NCI-H82 treated with DMSO at 0.1 percent for 48 hours (cell line): Measurements from ENCODE around the gene CCDC192.

Experiments used
- DNase-seq: peaks from one replicate; lab custom pipeline; 2025; ENCODE audit not compliant: unreplicated experiment; lab: John Stamatoyannopoulos, UW

CCDC192 gene

DNA sequence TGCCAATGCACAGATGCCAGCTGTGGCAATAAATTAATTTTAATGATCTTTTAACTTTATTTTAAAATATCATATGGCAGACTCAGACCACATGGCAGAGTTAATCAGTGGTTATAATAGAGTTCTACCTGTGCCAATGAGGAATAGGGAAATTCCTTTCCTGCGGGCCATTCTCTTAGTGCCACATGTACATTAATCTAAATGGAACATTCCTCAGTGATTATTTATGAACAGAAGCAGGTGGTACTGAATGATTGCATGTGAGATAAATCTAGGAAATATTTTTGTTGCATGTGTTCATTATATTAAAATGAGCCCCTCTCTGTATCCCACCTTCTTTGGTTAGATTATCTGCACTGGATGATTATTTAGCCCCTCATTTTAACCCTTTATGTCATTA, 102.3 kb downstream of the CCDC192 start:
- no peak for DNase-seq

DNA sequence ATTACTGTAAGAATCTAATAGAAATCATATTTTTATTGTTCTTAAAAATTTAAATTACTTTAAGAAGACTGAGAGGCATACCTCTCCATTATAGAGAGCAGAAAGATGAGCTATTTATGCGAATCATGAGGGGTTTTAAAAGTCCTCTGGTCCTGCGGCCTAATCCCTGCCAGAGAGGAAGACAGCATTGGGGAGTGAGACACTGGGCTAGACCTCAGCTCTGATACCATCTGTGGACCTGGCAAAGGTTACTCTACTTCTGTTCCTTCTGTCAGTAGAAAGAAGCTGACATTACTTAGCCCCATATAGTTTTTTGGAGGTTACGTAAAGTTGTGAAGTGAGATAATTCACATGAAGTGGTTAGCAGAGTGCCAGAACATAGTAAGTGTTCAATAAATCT, 103.6 kb downstream of the CCDC192 start:
- DNase-seq, result no peak

DNA sequence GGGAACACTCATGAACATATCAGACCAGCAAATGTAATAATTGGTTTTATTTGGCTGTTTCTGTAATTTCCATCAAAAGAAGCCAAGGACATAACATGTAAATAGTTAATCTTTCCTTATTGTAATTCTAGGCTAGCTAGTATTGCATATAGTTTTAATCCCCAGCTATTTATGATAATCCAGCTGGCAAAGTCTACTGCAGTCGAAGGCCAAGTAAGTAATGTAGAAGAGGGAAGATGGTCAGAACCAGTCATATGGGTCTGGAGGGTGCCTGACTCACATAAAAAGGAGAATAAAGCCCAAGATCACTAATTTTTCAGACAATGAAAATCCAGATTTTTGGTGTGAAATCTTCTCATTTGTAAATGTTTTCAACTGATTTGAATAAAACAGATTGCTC, 106.3 kb downstream of the CCDC192 start:
- no peak for DNase-seq

DNA sequence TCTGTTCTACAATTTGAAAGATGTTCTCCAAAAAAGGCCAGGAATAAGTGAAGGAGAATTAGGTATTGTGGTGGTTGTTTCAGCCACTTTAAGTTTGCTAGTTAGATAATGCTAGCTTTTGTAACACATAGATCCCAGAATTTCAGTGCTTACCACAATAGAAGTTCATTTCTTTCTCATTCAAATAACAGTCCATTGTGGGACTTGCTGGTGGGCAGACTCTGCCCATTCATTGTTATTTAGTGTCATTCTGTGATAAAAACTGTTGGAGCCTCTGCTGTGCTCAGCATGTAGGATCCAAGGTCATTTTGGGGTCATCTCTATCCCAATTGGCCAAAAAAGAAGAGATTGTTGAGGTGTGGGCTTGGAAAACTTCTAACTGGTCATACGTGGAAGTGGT, 106.8 kb downstream of the CCDC192 start:
- no peak for DNase-seq

DNA sequence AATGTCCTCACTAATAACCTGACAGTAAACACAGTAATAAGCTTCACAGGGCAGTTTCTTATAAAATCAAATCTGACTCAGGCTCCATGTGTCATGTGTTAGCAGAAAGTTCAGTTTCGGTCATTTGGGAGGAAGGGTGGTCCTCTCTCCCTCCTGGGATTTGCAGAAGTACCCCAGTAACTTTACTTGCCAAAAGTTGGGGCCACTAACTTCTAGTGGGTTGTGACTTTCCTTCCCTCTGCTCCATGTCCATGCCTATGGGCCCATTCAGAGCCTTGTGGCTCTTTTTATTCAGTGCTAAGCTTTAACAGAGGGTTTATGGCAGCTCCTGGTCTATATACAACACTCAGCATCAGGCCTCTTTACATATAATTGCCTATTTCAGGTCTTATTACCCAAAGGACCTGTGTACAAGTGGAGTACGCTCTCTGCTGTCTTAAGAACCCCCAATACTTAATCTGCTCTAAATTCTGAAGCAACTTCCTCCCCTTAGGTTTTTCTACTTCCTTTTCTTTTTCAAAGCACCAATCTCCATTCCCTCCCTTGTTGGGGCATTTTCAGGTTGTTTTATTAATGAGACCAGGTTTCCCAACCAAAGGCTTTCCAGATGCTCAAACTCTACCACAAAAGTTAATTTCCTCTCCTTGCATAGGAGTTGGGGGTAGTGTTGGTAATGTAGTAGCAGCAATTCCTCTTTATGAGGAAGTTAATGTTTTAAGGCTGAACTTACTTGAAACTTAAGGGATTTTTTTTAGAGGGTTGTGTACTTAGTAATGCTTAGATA, 107.7 kb downstream of the CCDC192 start:
- no peak for DNase-seq

DNA sequence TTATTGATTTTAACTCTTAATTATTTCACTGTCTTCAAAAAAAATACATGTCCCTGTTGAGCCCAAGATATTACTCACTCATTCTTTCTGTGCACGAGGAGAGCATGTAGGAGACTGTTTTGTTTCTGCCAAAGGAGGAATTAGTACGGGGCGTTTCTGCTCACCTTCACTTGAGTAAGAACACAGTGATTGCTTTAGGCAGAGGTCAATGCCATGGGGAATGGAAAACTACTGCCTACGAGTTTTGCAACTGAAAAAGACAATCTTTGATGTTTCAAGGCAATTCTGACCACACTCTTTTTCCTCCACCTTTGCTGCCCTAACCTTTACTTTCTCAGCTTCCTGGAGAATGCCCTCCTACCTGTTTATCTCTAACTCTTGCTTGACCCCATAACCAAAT, 109.4 kb downstream of the CCDC192 start:
- no peak for DNase-seq

DNA sequence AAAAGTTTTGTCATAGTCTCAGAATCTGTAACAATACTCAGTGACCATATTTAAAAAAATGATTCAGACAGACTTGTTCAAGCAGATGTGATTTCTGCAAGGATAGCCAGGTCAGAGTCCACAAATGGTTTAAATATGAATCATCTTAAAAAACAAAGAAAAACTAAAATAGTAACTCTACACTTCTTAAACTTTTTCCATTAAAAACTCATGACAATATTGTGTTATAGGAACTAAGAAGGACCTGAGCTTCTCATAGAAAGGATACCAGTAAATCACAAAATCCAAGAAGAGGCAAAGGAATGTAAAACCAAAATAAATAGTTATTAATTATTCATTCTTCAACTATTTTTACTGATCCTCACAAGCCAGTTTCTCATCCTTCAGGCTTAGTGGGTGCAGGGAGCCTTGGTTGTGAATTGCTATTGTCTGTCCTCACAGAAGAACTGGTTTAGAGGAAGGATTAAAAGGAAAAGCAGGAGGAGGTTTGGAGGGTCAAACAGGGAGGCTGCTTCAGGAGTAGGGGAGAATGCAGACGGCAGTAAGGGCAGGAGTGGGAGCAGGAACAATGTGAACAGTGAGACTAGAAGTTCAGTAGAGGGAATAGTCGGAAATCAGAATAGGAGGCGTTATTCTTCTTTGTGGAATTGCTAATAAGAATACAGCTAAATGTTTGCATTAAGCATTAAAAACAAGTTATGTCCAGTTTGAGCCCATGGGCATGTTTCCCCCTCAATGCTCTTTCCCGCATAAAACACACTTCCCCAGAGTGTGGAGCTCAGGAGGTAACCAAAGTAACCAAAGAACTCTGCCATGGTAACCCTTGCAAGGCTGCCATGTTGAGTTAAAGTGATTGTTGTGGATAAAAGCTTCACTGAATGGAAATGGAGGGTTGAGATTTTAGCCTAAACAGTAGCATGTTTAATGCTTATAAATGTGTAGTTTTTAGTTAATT, 110.7 kb downstream of the CCDC192 start:
- DNase-seq, result no peak

DNA sequence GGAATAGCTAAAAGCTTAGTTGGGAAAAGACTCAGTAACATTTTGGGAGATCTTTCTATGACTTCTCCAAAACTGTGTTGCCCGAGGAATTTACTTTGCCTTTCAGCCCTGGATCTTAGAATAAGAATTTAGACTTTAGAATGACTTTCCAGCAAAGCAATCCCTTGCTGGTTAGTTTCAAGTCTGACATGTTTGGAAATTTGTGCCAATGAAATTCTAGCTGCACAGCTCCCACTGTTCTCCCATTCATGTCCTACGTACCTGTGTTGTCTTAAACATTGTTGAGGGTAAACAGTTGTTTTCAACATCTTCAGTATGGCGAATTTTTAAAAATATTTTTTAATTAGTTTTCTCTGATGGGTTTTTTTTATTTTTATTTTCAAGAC, 111.4 kb downstream of the CCDC192 start:
- no peak for DNase-seq

DNA sequence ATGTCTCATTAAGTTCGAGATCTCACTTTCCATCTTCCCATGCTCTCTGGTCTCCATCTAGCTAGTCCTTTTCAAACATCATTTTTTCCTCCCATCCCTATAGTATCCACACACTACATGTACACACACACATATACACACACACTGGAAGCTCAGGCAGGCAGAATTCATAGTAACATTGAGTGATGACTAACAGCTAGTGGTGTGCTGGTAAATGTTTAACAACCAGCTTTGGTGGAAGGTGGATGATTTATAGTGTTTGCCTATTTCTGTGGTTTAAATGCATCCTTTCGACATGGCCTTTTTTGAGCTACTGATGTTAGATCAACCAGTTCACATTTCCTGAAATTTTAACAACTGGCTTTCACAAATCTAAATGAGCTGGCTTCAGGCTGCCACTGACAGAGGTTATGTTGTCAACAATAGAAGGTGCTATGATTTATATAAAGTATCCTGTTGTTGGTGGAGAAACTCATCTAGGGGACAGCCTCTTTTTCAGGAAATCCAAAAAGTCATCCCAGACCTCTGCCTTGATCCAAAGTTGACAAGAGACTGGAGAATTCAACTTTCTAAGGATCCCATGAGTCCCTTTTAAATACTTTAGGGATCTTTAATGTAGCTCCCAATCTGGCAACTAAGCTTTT, 117.8 kb downstream of the CCDC192 start:
- no peak for DNase-seq

DNA sequence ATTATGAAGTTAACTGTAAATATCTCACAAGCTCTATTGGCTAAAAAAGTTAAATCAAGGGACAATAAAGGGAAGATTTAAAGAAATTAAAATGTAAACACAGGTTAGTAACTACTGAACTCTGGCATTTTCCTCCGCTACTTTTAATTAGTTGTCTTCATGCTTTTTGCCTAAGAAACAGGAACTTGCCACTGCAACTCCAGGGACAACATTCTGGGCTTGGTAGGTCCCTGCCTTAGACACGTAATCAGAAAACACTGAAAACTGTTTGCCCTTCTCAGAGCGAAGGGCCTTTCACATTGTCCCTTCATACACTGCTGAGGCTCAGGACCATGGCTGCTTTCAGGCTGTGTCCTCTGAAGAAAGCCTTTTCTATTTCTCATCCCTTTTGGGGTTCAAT, 118.7 kb downstream of the CCDC192 start:
- DNase-seq, result no peak

DNA sequence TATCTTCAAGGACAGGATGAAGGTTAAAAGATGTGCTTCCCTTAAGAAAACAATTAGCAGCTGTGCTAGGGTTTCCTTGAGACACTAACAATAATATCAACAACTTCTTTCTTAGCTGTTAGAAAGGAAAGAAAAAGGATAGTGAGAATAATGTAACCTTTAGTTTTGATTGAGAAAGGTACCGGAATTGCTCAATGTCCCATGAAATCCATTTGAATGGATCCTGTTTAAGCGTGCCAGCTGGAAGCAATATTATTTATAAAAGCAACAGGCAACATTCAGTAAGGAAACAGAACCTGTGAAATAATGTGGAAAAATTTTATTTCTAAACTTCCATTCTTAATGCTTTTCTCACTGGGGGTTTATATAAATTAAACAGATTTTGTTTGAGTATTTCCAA, 120.9 kb downstream of the CCDC192 start:
- DNase-seq, result no peak

DNA sequence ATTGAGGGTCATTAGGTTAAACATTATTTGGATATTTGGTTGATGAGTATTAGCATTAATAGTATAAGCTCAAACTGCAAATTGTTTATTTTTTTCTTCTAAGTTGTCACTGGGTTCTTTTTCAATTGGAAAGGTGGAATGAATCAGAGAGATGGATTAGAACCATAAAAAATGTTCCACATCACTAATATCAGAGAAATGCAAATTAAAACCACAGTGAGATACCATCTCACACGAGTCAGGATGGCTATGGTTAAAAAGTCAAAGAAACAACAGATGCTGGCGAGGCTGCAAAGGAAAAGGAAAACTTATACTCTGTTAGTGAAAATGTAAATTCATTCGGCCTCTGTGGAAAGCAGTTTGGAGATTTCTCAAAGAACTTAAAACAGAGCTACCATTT, 122.8 kb downstream of the CCDC192 start:
- no peak for DNase-seq

DNA sequence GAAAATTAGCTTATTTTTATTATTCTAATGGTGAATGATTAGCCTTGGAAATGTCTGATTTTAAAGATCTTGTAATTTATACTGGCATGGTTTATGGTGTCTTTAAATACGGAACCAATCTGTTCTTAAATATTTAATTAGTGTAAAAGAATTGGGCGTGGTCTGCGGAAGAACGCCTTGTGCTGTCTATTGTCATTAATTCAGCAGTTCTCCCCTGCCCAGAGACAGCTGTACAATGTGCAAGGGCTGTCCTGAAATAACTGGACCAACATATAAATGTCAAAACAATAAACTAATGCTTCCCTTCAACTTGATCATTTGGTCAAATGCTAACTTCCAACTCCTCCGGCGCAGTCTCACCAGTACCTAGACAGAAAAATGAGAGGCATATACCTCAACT, 124.3 kb downstream of the CCDC192 start:
- no peak for DNase-seq

DNA sequence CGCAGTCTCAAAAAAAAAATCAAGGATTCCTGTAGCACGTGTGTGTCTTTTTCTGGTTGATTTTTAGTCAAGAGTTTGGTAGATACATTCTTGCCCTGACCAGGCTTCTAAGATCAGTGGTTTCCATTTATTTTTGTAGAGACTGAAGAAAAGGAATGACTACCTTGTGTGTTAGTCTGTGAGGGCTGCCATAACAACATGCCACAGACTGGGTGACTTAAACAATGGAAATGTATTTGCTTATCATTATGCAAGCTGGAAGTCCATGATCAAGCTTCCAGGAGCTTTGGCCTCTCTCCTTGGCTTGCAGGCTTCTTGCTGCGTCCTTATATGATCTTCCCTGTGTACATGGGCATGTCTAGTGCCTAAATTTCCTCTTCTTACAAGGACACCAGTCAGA, 127.0 kb downstream of the CCDC192 start:
- no peak for DNase-seq

DNA sequence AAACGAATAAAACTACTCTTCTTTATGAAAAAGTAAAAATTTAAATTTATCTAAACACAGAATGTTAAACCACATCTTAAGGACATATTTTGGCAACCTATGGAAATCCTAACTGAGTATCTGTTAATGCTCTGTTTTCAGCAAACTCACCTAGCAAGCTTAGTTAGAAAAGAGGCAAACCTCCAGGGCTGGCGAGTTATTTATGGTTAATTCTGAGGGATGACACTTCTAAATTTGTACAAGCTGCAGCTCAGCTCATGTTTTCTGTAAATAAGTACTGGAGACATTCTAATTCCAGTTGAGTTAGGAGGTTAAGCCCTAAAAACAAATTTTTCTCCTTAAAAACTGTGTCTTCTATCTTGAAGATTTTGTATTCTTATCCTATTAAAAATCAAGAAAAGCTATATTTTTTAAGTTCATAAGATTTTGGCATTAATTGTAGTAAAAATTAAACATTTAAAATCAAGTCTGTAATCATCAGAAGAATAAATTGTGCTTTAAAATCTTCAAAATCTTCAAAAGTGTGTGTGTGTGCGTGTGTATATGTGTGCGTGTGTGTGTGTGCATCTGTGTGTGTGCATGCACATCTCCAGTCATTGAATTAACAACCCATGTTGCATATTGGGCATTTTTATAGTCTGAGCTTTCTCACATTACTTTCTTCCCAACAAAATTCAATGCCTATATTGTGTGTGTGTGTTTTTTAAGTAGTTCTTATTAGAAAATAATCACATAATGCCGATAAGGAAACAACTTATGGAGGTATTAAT, 127.8 kb downstream of the CCDC192 start:
- DNase-seq, result no peak

DNA sequence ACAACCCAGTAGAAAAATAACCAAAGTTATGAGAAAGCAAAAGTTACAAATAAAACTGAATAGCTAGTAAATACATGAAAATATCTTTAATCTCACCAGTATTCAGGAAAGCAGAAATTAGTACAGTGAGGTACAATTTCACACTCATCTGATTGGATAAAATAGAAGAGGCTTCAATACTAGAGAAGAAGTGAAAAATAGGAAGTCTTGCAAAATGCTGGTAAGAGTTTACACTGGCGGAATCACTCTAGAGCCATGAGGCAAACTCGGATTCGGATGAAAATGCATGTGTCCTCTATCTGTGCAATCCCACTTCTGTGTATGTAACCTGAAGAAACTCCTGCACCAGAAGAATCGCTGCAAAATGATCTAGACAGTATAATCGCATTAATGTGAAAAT, 128.9 kb downstream of the CCDC192 start:
- no peak for DNase-seq

DNA sequence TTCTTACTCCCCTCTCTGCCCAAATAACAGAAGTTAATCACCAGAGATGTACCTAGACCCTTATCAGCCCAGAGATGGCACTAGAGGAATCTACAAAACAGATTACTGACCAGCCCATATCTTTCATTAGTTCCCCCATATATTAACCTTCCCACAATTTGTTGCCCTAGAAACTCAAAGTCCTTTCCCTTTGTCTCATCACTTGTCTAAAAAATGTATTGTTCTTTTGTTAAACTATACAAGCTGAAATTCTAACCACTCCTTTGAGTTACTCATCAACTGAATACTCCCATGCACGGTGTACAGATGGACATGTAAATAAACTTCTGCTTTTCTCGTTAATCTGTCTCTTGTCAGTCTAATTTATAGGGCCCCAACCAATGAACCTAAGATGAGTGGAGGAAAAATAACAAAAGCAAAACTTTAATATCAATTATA, 130.9 kb downstream of the CCDC192 start:
- peak; percentile 49 for DNase-seq

DNA sequence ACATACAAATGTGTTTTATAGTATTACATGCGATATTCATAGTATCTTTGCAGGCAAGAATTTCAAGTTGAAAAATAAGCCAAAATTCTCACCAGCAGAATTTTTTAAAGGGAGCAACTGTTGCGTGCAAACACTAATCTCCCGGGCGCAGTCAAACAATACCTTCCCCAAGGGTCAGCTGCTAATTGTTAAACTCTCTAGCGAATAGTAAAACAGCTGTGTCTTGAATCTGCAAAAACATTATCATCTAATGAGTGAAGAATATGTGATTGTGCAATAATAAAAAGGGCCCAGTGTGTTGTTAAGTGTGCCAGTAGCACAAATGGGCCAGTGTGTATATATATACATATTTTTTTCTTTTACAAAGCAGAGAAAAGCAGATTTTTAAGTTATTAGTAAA, 131.4 kb downstream of the CCDC192 start:
- DNase-seq, result peak; percentile 42

DNA sequence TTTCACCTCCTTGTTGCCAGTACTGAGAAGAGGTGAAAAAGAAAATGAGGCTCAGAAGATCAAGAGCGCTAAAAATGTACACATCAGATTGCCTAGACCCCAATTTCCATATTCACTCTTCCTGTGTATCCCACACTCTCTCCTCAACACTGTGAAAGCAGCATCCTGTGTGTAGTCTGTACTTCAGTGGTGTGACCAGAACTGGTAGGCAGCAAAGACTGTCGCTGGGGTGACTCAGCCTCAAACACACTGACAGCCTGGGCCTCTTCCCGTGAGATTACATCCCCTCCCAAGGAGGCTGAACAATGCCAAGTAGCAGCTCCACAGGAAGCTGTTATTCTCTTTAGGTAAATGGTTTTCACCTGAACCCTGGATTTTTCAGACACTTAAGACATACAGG, 135.5 kb downstream of the CCDC192 start:
- DNase-seq, result no peak

DNA sequence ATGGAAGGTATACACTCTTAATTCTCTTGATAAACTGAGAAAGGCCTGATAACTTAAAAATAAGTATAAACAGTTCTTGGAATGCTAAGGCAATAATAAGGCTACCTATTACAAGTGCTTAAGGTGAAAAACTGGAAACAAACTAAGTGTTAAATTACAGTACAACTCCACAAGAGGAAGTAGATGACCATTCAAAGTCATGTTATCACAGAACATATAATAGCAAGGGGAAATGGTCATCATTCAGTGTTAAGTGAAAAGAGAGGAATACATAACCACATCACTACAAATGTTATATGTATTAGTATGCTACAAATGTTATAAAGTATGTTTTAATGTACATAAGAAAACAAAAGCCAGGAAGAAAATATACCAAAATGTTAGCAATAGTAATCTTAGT, 135.9 kb downstream of the CCDC192 start:
- no peak for DNase-seq
